ENCODE results near the gene PNRC1.

The PNRC1 gene

GRCh38 chr6:89069536-89070163 is 10.9 kb upstream of the PNRC1 start:
- no peak for DNase-seq (ENCODE audit: low read depth)
- TF ChIP-seq CTCF (conservative IDR thresholded peaks at IDR 0.05; ENCODE audit: low read depth, low read length) = no peak
- no peak overlapping the region for H3K4me3 ChIP-seq (ENCODE audit: low read length)

- no peak for DNase-seq (ENCODE audit: low read depth)
- H3K4me3 ChIP-seq (ENCODE audit: low read length) = no peak overlapping the region
- no peak for TF ChIP-seq CTCF (conservative IDR thresholded peaks at IDR 0.05; ENCODE audit: low read depth, low read length)
Measured at GRCh38 chr6:89071036-89071435, 9.5 kb upstream of the PNRC1 start.

GRCh38 chr6:89073014-89073620 is 7.4 kb upstream of the PNRC1 start:
- H3K4me3 ChIP-seq (ENCODE audit: low read length) = no peak overlapping the region
- TF ChIP-seq CTCF (conservative IDR thresholded peaks at IDR 0.05; ENCODE audit: low read depth, low read length) = no peak
- DNase-seq (ENCODE audit: low read depth) = no peak

- TF ChIP-seq CTCF (conservative IDR thresholded peaks at IDR 0.05; ENCODE audit: low read depth, low read length) = no peak
- no peak for DNase-seq (ENCODE audit: low read depth)
- H3K4me3 ChIP-seq (ENCODE audit: low read length) = no peak overlapping the region
Measured at GRCh38 chr6:89073840-89074239, 6.7 kb upstream of the PNRC1 start.

- no peak for DNase-seq (ENCODE audit: low read depth)
- peak overlapping the region; percentile 98 for H3K4me3 ChIP-seq (ENCODE audit: low read length)
- no peak for TF ChIP-seq CTCF (conservative IDR thresholded peaks at IDR 0.05; ENCODE audit: low read depth, low read length)
Measured at GRCh38 chr6:89079511-89080234, 878 bp upstream of the PNRC1 start.

- TF ChIP-seq CTCF (conservative IDR thresholded peaks at IDR 0.05; ENCODE audit: low read depth, low read length) = no peak
- no peak for DNase-seq (ENCODE audit: low read depth)
- peak overlapping the region; percentile 98 for H3K4me3 ChIP-seq (ENCODE audit: low read length)
Measured at GRCh38 chr6:89081129-89081422, 525 bp downstream of the PNRC1 start.
